HCT116 (cell line): ENCODE measurements around the gene RTKN2. TPM values are rescaled to one million over a fixed set of nuclear protein-coding genes. Genes with fewer than 3 reads are reported as not detected.

Experiments
- ATAC-seq: fragments of 200-7000 bp; cut with Tn5 transposase; 2 replicates; pipeline ENCODE4 v1.9.1; 2020; ENCODE audit warnings: mild to moderate bottlenecking, moderate library complexity
- BruUV-seq: library from RNA; stranded (reverse); fragments of 400-500 nt; replicated peaks from 2 replicates; lab custom pipeline; 2021; lab: Mats Ljungman, UMichigan
- CTCF ChIA-PET: fragments of 300-600 bp; sonication (Branson Sonifier 250); formaldehyde crosslinking; loops from one replicate; lab custom pipeline; 2021; ENCODE audit warnings: antibody characterized with exemption; lab: Charles Lee
- POLR2A ChIA-PET: fragments of 300-600, 350-600 bp; sonication (Branson Sonifier 250); formaldehyde crosslinking; loops from one replicate; lab custom pipeline; 2021; ENCODE audit warnings: antibody characterized with exemption; lab: Charles Lee
- RAD21 ChIA-PET, 2 experiments: fragments of 300-600 bp; sonication (Branson Sonifier 250); formaldehyde crosslinking; loops; one replicate each; lab custom pipeline; 2023; ENCODE audit warnings: low total read pairs in 2 of 2; ENCODE audit not compliant: uncharacterized antibody in 2 of 2, unreplicated experiment in 2 of 2, low non-redundant PET in 1 of 2; lab: Charles Lee
- DNase-seq: peaks from one replicate; pipeline ENCODE4 v3.0.0-alpha.2; 2010; ENCODE audit warnings: low read depth, low spot score
- H2AFZ ChIP-seq: fragments of 200-600 bp; shearing (Covaris generic), sonication (generic); 2 replicates; pipeline ENCODE4 v1.6.1; 2017; ENCODE audit warnings: low read depth, mixed run types, mixed read lengths, antibody characterized with exemption, low read length; ENCODE audit not compliant: poor library complexity, severe bottlenecking
- H3K27ac ChIP-seq: 2 replicates; pipeline ENCODE4 v1.5.1; 2012; ENCODE audit warnings: low read depth, low read length
- H3K27me3 ChIP-seq: fragments of 200-600 bp; sonication (generic); 2 replicates; pipeline ENCODE4 v1.6.1; 2016; ENCODE audit warnings: mixed run types, low read length, mixed read lengths; ENCODE audit not compliant: insufficient read depth
- H3K36me3 ChIP-seq, 2 experiments: fragments of 200-500 bp in 1 of 2; fragments of 200-600 bp in 1 of 2; sonication (Bioruptor generic) in 1 of 2; sonication (generic) in 1 of 2; 2 replicates each; pipeline versions ENCODE4 v1.5.1 to v1.6.1; 2014 to 2016; ENCODE audit warnings: low read length in 2 of 2, inconsistent platforms in 1 of 2, mixed read lengths in 1 of 2, mixed run types in 1 of 2; ENCODE audit not compliant: insufficient read depth in 2 of 2, control insufficient read depth in 1 of 2
- H3K4me1 ChIP-seq, 2 experiments: fragments of 200-600 bp in 1 of 2; sonication (generic) in 1 of 2; 2 replicates each; pipeline versions ENCODE4 v1.5.1 to v1.6.1; 2012 to 2017; ENCODE audit warnings: low read length in 2 of 2, inconsistent platforms in 1 of 2, mild to moderate bottlenecking in 1 of 2, mixed read lengths in 1 of 2, mixed run types in 1 of 2, moderate library complexity in 1 of 2; ENCODE audit not compliant: insufficient read depth in 2 of 2, control insufficient read depth in 1 of 2
- H3K4me2 ChIP-seq: fragments of 200-600 bp; sonication (generic); 2 replicates; pipeline ENCODE4 v1.6.1; 2017; ENCODE audit warnings: mixed run types, low read length, mixed read lengths
- H3K4me3 ChIP-seq, 2 experiments: fragments of 200-600 bp in 1 of 2; sonication (generic) in 1 of 2; replicated peaks in 1 of 2; 2 replicates each; pipeline ENCODE4 v1.5.1; 2011 to 2016; ENCODE audit warnings: low read length in 2 of 2, control low read depth in 1 of 2, low read depth in 1 of 2, mild to moderate bottlenecking in 1 of 2, mixed read lengths in 1 of 2, mixed run types in 1 of 2
- H3K79me2 ChIP-seq: fragments of 200-600 bp; sonication (generic); 2 replicates; pipeline ENCODE4 v1.6.1; 2017; ENCODE audit warnings: mild to moderate bottlenecking, mixed run types, low read length, moderate library complexity, mixed read lengths; ENCODE audit not compliant: insufficient read depth
- H3K9ac ChIP-seq: fragments of 200-600 bp; sonication (generic); 2 replicates; pipeline ENCODE4 v1.6.1; 2016; ENCODE audit warnings: low read length, mixed read lengths
- H3K9me2 ChIP-seq: fragments of 200-600 bp; sonication (generic), shearing (Covaris generic); 2 replicates; pipeline ENCODE4 v1.6.1; 2017; ENCODE audit warnings: mixed run types, mild to moderate bottlenecking, moderate library complexity; ENCODE audit not compliant: insufficient read depth
- H3K9me3 ChIP-seq, 2 experiments: fragments of 200-500 bp in 1 of 2; fragments of 200-600 bp in 1 of 2; sonication (Bioruptor generic) in 1 of 2; sonication (generic) in 1 of 2; 2 replicates each; pipeline ENCODE4 v1.6.1; 2014 to 2017; ENCODE audit warnings: low read length in 2 of 2, mixed read lengths in 2 of 2, inconsistent platforms in 1 of 2, low read depth in 1 of 2, mild to moderate bottlenecking in 1 of 2, mixed run types in 1 of 2, moderate library complexity in 1 of 2; ENCODE audit not compliant: control insufficient read depth in 1 of 2, insufficient read depth in 1 of 2
- H4K20me1 ChIP-seq: fragments of 200-600 bp; sonication (generic), shearing (Covaris generic); 2 replicates; pipeline ENCODE4 v1.6.1; 2017; ENCODE audit warnings: mixed run types, mild to moderate bottlenecking, moderate library complexity; ENCODE audit not compliant: insufficient read depth
- ELF1 ChIP-seq: IDR thresholded peaks from 2 replicates; pipeline ENCODE4 v1.6.1; 2012; ENCODE audit warnings: low read depth, borderline replicate concordance
- SRF ChIP-seq: IDR thresholded peaks from 2 replicates; pipeline ENCODE4 v1.6.1; 2012; ENCODE audit warnings: low read depth
- intact Hi-C: fragments of 100-400 bp; cut with micrococcal nuclease; formaldehyde crosslinking; loops from 2 replicates; pipeline ENCODE4 v1.10.0; 2022
- total RNA-seq: library from RNA; stranded (reverse); gene quantifications from one replicate; pipeline ENCODE4 v1.2.1, GENCODE V29; 2021; ENCODE audit not compliant: unreplicated experiment
- TF ChIP-seq, protein P1 (sequence below), 3 experiments: fragments of 200-600 bp in 1 of 3; sonication (generic) in 1 of 3; IDR thresholded peaks in 2 of 3; conservative IDR thresholded peaks in 1 of 3; 2 replicates each; pipeline ENCODE4 v1.5.1; 2012 to 2017; ENCODE audit warnings: low read depth in 2 of 3, low read length in 2 of 3, antibody characterized with exemption in 1 of 3, borderline replicate concordance in 1 of 3, control low read depth in 1 of 3, mild to moderate bottlenecking in 1 of 3, mixed read lengths in 1 of 3, mixed run types in 1 of 3, moderate library complexity in 1 of 3; ENCODE audit not compliant: insufficient read depth in 1 of 3
- TF ChIP-seq, protein P2 (sequence below): IDR thresholded peaks from 2 replicates; pipeline ENCODE4 v1.6.1; 2012; ENCODE audit warnings: low read depth

RTKN2 gene
- total RNA-seq, 1 experiment from 2014 or later: 7.9 TPM

DNA sequence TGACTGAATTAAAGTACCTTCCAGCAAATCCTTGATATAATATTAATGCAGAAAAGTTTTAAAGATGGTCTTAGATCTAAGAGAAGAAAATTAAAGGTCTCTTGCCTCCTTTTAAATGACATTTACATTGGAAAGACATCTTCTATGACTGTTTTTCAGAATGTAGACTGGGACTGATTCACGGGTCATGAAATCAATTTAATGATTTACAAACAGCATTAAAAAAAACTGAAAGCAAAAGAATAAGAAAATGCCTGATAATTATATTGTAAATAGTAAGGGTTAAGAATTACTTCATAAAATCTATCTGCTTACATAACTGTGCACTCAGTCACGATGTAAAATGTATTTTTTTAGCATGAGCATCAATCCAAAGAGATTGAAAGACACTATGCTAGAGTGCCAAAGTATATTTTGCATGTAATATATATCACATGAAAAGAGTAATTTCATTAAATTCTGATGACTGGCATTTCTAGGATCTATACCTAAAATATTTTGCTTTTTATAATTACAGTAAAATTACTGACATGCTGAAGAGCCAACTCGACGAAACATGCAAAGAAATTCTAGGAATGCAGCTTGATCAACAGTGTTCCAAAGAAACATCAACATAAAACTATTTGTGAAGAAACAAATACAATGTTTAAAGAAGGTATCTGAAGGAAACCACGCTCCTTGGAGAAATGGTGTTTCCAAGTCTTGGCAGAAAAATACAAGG is 35.1 kb downstream of the RTKN2 start (continued):
- TF ChIP-seq, protein P1, sequence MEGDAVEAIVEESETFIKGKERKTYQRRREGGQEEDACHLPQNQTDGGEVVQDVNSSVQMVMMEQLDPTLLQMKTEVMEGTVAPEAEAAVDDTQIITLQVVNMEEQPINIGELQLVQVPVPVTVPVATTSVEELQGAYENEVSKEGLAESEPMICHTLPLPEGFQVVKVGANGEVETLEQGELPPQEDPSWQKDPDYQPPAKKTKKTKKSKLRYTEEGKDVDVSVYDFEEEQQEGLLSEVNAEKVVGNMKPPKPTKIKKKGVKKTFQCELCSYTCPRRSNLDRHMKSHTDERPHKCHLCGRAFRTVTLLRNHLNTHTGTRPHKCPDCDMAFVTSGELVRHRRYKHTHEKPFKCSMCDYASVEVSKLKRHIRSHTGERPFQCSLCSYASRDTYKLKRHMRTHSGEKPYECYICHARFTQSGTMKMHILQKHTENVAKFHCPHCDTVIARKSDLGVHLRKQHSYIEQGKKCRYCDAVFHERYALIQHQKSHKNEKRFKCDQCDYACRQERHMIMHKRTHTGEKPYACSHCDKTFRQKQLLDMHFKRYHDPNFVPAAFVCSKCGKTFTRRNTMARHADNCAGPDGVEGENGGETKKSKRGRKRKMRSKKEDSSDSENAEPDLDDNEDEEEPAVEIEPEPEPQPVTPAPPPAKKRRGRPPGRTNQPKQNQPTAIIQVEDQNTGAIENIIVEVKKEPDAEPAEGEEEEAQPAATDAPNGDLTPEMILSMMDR (IDR thresholded peaks at IDR 0.05 in 2 of 3, conservative IDR thresholded peaks at IDR 0.05 in 1 of 3; ENCODE audit: borderline replicate concordance in 1 of 3, insufficient read depth in 1 of 3, low read depth in 2 of 3, low read length in 2 of 3): no peak
- TF ChIP-seq, protein P2, sequence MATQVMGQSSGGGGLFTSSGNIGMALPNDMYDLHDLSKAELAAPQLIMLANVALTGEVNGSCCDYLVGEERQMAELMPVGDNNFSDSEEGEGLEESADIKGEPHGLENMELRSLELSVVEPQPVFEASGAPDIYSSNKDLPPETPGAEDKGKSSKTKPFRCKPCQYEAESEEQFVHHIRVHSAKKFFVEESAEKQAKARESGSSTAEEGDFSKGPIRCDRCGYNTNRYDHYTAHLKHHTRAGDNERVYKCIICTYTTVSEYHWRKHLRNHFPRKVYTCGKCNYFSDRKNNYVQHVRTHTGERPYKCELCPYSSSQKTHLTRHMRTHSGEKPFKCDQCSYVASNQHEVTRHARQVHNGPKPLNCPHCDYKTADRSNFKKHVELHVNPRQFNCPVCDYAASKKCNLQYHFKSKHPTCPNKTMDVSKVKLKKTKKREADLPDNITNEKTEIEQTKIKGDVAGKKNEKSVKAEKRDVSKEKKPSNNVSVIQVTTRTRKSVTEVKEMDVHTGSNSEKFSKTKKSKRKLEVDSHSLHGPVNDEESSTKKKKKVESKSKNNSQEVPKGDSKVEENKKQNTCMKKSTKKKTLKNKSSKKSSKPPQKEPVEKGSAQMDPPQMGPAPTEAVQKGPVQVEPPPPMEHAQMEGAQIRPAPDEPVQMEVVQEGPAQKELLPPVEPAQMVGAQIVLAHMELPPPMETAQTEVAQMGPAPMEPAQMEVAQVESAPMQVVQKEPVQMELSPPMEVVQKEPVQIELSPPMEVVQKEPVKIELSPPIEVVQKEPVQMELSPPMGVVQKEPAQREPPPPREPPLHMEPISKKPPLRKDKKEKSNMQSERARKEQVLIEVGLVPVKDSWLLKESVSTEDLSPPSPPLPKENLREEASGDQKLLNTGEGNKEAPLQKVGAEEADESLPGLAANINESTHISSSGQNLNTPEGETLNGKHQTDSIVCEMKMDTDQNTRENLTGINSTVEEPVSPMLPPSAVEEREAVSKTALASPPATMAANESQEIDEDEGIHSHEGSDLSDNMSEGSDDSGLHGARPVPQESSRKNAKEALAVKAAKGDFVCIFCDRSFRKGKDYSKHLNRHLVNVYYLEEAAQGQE: no peak

DNA sequence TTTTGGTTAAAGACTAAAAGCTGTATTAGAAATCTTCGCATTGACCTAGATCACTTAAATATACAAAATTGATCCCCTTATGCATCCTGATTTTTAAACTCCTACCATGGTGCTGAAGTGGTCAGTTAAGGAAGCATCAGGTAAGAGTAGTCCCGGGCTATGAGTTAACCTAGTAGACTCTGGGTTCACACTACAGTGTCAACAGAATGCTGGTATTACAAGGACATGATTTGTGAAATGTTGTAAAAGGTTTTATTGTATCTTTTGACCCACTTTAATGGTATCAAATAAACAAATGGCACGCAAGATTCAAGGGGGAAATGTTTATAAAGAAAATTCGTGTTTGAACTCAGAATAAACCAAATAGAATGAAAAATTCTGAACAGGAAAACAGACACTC is 36.8 kb downstream of the RTKN2 start:
- no peak for DNase-seq
- Histone ChIP-seq H3K4me3 (no peak overlapping the region), H3K9me3 (no peaks in the 10 kb centered on the region), H4K20me1 (no peaks in the 10 kb centered on the region), H3K4me1 (no peaks in the 10 kb centered on the region), H2AFZ (no peak overlapping the region), H3K9me2 (no peaks in the 10 kb centered on the region), H3K9ac (no peak overlapping the region), H3K27ac (no peak overlapping the region), H3K79me2 (no peaks in the 10 kb centered on the region), H3K4me2 (no peak overlapping the region), H3K36me3 (no peaks in the 10 kb centered on the region), H3K27me3 (no peaks in the 10 kb centered on the region)
- ATAC-seq: no peak
- POLR2A ChIA-PET: no interaction called here
- RAD21 ChIA-PET: no interaction called here
- no TSS peak for BruUV-seq
- no peak for TF ChIP-seq ELF1
- no peak for TF ChIP-seq SRF
- CTCF ChIA-PET: interaction anchor here (1.3 to 2.0 kb wide), 2 partner anchors 12 to 193 kb away, joined by 3 to 7 read pairs; no protein-coding TSS in a partner anchor
- intact Hi-C loops: no loop called here
